Progenitor cell of endocrine pancreas (in vitro differentiated cells): ENCODE results near the gene SLC9A6. TPM values are rescaled to one million over a fixed set of nuclear protein-coding genes. Genes with fewer than 3 reads are reported as not detected.

Experiments used
- DNase-seq: peaks from one replicate; pipeline ENCODE4 v3.0.0; 2021; ENCODE audit warnings: low spot score; ENCODE audit not compliant: unreplicated experiment
- H3K27ac Mint-ChIP-seq: 2 replicates; pipeline ENCODE4 v1.8.0; 2021; ENCODE audit warnings: mild to moderate bottlenecking, moderate library complexity, mixed read lengths
- H3K27me3 Mint-ChIP-seq: 2 replicates; pipeline ENCODE4 v1.8.0; 2021; ENCODE audit warnings: mixed read lengths
- H3K36me3 Mint-ChIP-seq: 2 replicates; pipeline ENCODE4 v1.8.0; 2022; ENCODE audit warnings: mixed read lengths; ENCODE audit not compliant: insufficient read depth
- H3K4me1 Mint-ChIP-seq: 2 replicates; pipeline ENCODE4 v1.8.0; 2021; ENCODE audit warnings: low read depth, mixed read lengths
- H3K4me3 Mint-ChIP-seq: 2 replicates; pipeline ENCODE4 v1.8.0; 2021; ENCODE audit warnings: low read depth, mild to moderate bottlenecking, moderate library complexity, mixed read lengths
- H3K9me3 Mint-ChIP-seq: 2 replicates; pipeline ENCODE4 v1.8.0; 2021; ENCODE audit warnings: low read depth, mixed read lengths
- total RNA-seq: library from RNA; stranded (reverse); gene quantifications from 2 replicates; pipeline ENCODE4 v1.2.1, GENCODE V29; 2021
- TF ChIP-seq, protein P1 (sequence below): fragments of 200-600 bp; sonication (generic); IDR thresholded peaks from one replicate; pipeline ENCODE4 v1.5.0; 2021; ENCODE audit warnings: antibody characterized with exemption, mild to moderate bottlenecking; ENCODE audit not compliant: unreplicated experiment

Gene SLC9A6
- total RNA-seq, 1 donor from 2014 or later, result 15.3 TPM

DNA sequence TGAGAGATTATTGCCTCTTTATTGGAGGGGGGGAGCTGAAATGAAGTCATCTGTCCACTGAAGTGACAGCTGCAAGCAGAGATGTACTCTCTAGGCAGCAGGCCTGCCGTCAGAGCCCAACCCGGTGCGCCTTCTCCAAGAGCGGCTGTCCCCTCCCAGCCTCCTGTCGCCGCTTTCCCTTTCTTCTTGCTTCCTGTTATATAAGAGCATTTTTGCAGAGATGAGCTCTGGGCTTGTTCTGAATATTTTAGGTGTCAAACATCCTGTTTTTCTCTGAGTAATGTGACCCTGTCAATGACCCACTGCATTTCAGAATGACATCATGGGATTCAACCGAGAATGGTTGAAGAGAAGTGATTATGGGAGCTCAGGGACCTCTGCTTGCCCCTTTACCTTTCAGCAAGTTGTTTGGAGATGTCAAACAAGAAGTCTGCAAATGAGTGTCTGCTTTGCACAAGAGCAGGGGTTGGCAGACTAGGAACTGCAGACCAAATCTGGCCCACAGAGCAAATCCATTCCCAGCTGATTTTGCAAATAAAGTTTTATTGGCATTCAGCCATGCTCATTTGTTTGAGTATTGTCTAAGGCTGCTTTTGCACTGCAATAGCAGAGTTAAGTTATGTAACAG, 79.9 kb downstream of the SLC9A6 start:
- H3K27me3 Mint-ChIP-seq, result no peaks in the 10 kb centered on the region
- H3K9me3 Mint-ChIP-seq, result peaks cover 22% of the 10 kb centered on the region
- DNase-seq, result no peak
- H3K4me3 Mint-ChIP-seq, result no peak overlapping the region
- TF ChIP-seq, protein P1, sequence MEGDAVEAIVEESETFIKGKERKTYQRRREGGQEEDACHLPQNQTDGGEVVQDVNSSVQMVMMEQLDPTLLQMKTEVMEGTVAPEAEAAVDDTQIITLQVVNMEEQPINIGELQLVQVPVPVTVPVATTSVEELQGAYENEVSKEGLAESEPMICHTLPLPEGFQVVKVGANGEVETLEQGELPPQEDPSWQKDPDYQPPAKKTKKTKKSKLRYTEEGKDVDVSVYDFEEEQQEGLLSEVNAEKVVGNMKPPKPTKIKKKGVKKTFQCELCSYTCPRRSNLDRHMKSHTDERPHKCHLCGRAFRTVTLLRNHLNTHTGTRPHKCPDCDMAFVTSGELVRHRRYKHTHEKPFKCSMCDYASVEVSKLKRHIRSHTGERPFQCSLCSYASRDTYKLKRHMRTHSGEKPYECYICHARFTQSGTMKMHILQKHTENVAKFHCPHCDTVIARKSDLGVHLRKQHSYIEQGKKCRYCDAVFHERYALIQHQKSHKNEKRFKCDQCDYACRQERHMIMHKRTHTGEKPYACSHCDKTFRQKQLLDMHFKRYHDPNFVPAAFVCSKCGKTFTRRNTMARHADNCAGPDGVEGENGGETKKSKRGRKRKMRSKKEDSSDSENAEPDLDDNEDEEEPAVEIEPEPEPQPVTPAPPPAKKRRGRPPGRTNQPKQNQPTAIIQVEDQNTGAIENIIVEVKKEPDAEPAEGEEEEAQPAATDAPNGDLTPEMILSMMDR, result no peak
- H3K4me1 Mint-ChIP-seq, result no peaks in the 10 kb centered on the region
- H3K27ac Mint-ChIP-seq, result no peak overlapping the region
- H3K36me3 Mint-ChIP-seq, result no peaks in the 10 kb centered on the region

DNA sequence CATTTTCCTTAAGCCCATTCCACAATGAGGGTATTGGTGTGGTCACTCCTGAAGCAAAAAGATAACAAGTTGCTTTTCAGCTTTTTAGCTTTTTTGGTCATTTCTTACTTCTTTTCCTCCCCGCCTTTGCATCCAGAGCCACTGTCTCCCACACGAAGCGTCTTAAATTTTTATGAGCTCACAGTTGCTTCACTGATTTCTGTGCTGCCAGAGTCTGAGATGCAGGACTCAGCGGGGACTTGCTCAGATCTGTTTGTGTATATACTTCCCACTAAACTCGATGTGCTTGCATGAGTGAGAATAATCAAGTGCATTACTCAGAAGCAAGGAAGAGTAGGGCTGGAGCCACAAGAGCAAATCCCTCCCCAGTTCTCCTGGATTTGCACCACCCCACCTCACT, 81.9 kb downstream of the SLC9A6 start:
- H3K27me3 Mint-ChIP-seq, result no peaks in the 10 kb centered on the region
- no peak overlapping the region for H3K4me3 Mint-ChIP-seq
- H3K36me3 Mint-ChIP-seq, result no peaks in the 10 kb centered on the region
- TF ChIP-seq, protein P1, result no peak
- no peaks in the 10 kb centered on the region for H3K4me1 Mint-ChIP-seq
- DNase-seq, result no peak
- H3K9me3 Mint-ChIP-seq, result peaks cover 28% of the 10 kb centered on the region
- no peak overlapping the region for H3K27ac Mint-ChIP-seq

DNA sequence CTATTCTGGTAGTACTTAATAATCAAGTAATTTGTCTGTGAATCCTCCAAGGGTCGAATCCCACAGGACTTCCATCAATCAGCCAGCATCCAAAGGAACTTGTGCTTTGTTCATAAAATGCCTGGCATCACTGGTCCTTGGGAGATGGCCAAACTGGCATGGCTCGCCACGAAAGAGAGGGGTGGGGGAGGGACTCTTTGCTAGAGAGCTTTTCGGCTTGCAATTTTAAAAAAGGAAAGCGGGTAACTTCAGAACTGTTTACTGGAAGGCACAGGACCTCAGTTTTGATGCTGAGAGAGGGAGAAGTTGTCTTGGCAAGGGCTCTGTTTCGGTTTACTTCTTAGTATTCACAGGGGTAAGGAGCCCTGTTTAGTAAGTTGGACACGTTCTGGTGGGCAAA, 82.7 kb downstream of the SLC9A6 start:
- TF ChIP-seq, protein P1, result no peak
- Mint-ChIP-seq H3K27me3 (no peaks in the 10 kb centered on the region), H3K9me3 (peaks cover 28% of the 10 kb centered on the region), H3K4me3 (no peak overlapping the region), H3K4me1 (no peaks in the 10 kb centered on the region), H3K36me3 (no peaks in the 10 kb centered on the region), H3K27ac (no peak overlapping the region)
- DNase-seq, result no peak

DNA sequence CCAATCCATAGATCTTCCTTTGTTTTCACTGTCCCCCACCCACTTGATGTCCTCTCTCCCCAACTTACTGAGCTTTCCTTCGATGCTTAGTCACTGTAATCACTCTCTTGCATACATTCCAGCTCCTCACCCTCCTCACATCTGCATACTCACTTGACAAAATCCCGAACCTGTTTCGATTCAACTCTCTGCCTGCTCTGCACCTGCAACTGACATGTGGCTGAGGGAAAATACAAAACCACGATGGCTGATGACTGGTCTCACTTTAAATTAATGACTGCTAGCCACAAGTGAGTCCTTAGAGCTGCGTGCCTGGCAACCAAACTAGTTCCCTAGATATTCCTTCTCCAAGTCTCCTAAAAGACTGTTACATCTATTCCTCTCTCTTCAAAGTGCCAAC, 91.7 kb downstream of the SLC9A6 start:
- no peaks in the 10 kb centered on the region for H3K36me3 Mint-ChIP-seq
- TF ChIP-seq, protein P1, result no peak
- H3K4me1 Mint-ChIP-seq, result no peaks in the 10 kb centered on the region
- DNase-seq, result no peak
- no peak overlapping the region for H3K27ac Mint-ChIP-seq
- H3K27me3 Mint-ChIP-seq, result no peaks in the 10 kb centered on the region
- H3K9me3 Mint-ChIP-seq, result peaks cover 31% of the 10 kb centered on the region
- no peak overlapping the region for H3K4me3 Mint-ChIP-seq

DNA sequence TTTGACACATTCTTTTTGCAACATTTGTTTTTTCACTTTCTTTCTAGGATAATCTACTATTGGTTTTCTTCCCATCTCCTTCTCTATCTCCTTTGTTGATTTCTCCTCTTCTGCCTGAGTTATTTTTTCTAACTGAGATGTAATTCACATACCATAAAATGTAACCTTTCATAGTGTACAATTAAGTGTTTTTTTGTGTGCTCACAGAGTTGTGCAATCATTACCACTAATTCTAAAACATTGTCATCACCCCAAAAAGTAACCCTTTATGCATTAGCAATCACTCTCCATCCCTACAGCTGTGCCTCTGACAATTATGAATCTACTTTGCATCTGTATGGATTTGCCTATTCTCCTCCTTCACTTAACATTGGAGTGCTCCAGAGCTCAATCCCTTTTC, 95.5 kb downstream of the SLC9A6 start:
- Mint-ChIP-seq H3K27me3 (no peaks in the 10 kb centered on the region), H3K4me3 (no peak overlapping the region), H3K9me3 (peaks cover 25% of the 10 kb centered on the region), H3K4me1 (no peaks in the 10 kb centered on the region), H3K36me3 (no peaks in the 10 kb centered on the region), H3K27ac (no peak overlapping the region)
- no peak for DNase-seq
- TF ChIP-seq, protein P1, result no peak
